H1 (cell line): ENCODE data around the gene CAMSAP1. TPM values are rescaled to one million over a fixed set of nuclear protein-coding genes. Genes with fewer than 3 reads are reported as not detected.

Source experiments
- CTCF ChIA-PET: fragments of 300-600 bp; sonication (Branson Sonifier 250); formaldehyde crosslinking; loops from one replicate; lab custom pipeline; 2021; ENCODE audit not compliant: partially characterized antibody; lab: Charles Lee
- POLR2A ChIA-PET: fragments of 300-600 bp; sonication (Branson Sonifier 250); formaldehyde crosslinking; loops from one replicate; lab custom pipeline; 2021; ENCODE audit warnings: inconsistent platforms; ENCODE audit not compliant: partially characterized antibody; lab: Charles Lee
- DNase-seq, 2 experiments: peaks; one replicate each; pipeline versions ENCODE4 v3.0.0 to v3.0.0-alpha.2; 2010 to 2022; ENCODE audit warnings: low spot score in 2 of 2, low read depth in 1 of 2, mixed read lengths in 1 of 2
- FAIRE-seq: peaks from 2 replicates; lab custom pipeline; 2011; peaks lifted over from hg19 to GRCh38; lab: Jason Lieb, UNC
- H2AFZ ChIP-seq: 2 replicates; pipeline ENCODE4 v1.8.1; 2012; ENCODE audit warnings: low read length, inconsistent platforms
- H2AK5ac ChIP-seq: 2 replicates; pipeline ENCODE4 v1.6.1; 2013; ENCODE audit warnings: low read depth, low read length
- H2BK120ac ChIP-seq: replicated peaks from 2 replicates; pipeline ENCODE3; 2013; ENCODE audit warnings: low read depth, low read length, inconsistent platforms
- H2BK12ac ChIP-seq: 2 replicates; pipeline ENCODE4 v1.6.1; 2013; ENCODE audit warnings: low read depth, low read length
- H2BK15ac ChIP-seq: 2 replicates; pipeline ENCODE4 v1.6.1; 2013; ENCODE audit warnings: low read length
- H2BK20ac ChIP-seq: 2 replicates; pipeline ENCODE4 v1.6.1; 2013; ENCODE audit warnings: low read length
- H2BK5ac ChIP-seq: 2 replicates; pipeline ENCODE4 v1.6.1; 2013; ENCODE audit warnings: low read depth, low read length
- H3K14ac ChIP-seq: 2 replicates; pipeline ENCODE4 v1.6.1; 2013; ENCODE audit warnings: inconsistent platforms; ENCODE audit not compliant: insufficient read length
- H3K18ac ChIP-seq: 2 replicates; pipeline ENCODE4 v1.6.1; 2013; ENCODE audit warnings: low read length; ENCODE audit errors: extremely low read depth
- H3K23ac ChIP-seq: 2 replicates; pipeline ENCODE4 v1.6.1; 2013; ENCODE audit warnings: inconsistent platforms; ENCODE audit not compliant: insufficient read length
- H3K23me2 ChIP-seq: 2 replicates; pipeline ENCODE4 v1.6.1; 2013; ENCODE audit warnings: low read depth, low read length
- H3K27ac ChIP-seq: 2 replicates; pipeline ENCODE4 v1.6.1; 2011; ENCODE audit warnings: low read depth, low read length, inconsistent platforms
- H3K27me3 ChIP-seq, 4 experiments: replicated peaks in 1 of 4; 1 replicate in 1 of 4; 2 replicates in 3 of 4; pipeline versions ENCODE4 v1.6.1 to v1.8.1; 2011 to 2013; ENCODE audit warnings: low read length in 3 of 4, mild to moderate bottlenecking in 3 of 4, inconsistent platforms in 2 of 4, mixed read lengths in 2 of 4, moderate library complexity in 1 of 4; ENCODE audit not compliant: control insufficient read depth in 3 of 4, insufficient read depth in 3 of 4; ENCODE audit errors: extremely low read depth in 1 of 4
- H3K36me3 ChIP-seq, 4 experiments: 2 replicates each; pipeline versions ENCODE4 v1.6.1 to v1.8.1; 2011 to 2013; ENCODE audit warnings: mild to moderate bottlenecking in 4 of 4, low read length in 3 of 4, moderate library complexity in 2 of 4, control low read depth in 1 of 4, inconsistent platforms in 1 of 4; ENCODE audit not compliant: insufficient read depth in 4 of 4, control insufficient read depth in 2 of 4
- H3K4ac ChIP-seq: replicated peaks from 2 replicates; pipeline ENCODE3; 2013; ENCODE audit warnings: low read length, low read depth, mixed read lengths, inconsistent platforms; ENCODE audit not compliant: insufficient read length
- H3K4me1 ChIP-seq, 4 experiments: replicated peaks in 1 of 4; 1 replicate in 1 of 4; 2 replicates in 3 of 4; pipeline versions ENCODE4 v1.6.1 to v1.8.1; 2011 to 2013; ENCODE audit warnings: low read length in 3 of 4, inconsistent platforms in 2 of 4, mixed read lengths in 1 of 4; ENCODE audit not compliant: insufficient read depth in 4 of 4, control insufficient read depth in 3 of 4
- H3K4me2 ChIP-seq, 2 experiments: 2 replicates each; pipeline versions ENCODE4 v1.6.1 to v1.8.1; 2011 to 2013; ENCODE audit warnings: low read depth in 2 of 2, low read length in 2 of 2, control low read depth in 1 of 2, inconsistent platforms in 1 of 2, mild to moderate bottlenecking in 1 of 2; ENCODE audit not compliant: insufficient read depth in 1 of 2
- H3K4me3 ChIP-seq, 4 experiments: fragments of 200-600, 300-600 bp in 1 of 4; sonication (generic), shearing (Covaris generic), sonication (Bioruptor Twin) in 1 of 4; 2 replicates each; pipeline versions ENCODE4 v1.5.1 to v1.8.1; 2011 to 2016; ENCODE audit warnings: low read length in 4 of 4, low read depth in 3 of 4, control low read depth in 2 of 4, inconsistent platforms in 2 of 4, mild to moderate bottlenecking in 2 of 4, mixed read lengths in 1 of 4, moderate library complexity in 1 of 4; ENCODE audit not compliant: insufficient read depth in 2 of 4; ENCODE audit errors: extremely low read depth in 1 of 4
- H3K56ac ChIP-seq: replicated peaks from 2 replicates; pipeline ENCODE3; 2013; ENCODE audit warnings: low read depth, mild to moderate bottlenecking, mixed read lengths, low read length, inconsistent platforms; ENCODE audit not compliant: insufficient read length
- H3K79me1 ChIP-seq: 2 replicates; pipeline ENCODE4 v1.6.1; 2013; ENCODE audit warnings: low read depth, low read length, control low read depth
- H3K79me2 ChIP-seq, 2 experiments: 2 replicates each; pipeline versions ENCODE4 v1.6.1 to v1.8.1; 2012 to 2013; ENCODE audit warnings: low read length in 2 of 2, mild to moderate bottlenecking in 2 of 2, inconsistent platforms in 1 of 2; ENCODE audit not compliant: insufficient read depth in 2 of 2, control insufficient read depth in 1 of 2
- H3K9ac ChIP-seq, 4 experiments: replicated peaks in 1 of 4; 1 replicate in 1 of 4; 2 replicates in 3 of 4; pipeline versions ENCODE4 v1.6.1 to v1.8.1; 2011 to 2013; ENCODE audit warnings: low read depth in 3 of 4, low read length in 3 of 4, control low read depth in 2 of 4, mild to moderate bottlenecking in 2 of 4, moderate library complexity in 2 of 4, inconsistent platforms in 1 of 4; ENCODE audit errors: extremely low read depth in 1 of 4
- H3K9me3 ChIP-seq, 2 experiments: 2 replicates each; pipeline versions ENCODE4 v1.6.1 to v1.8.1; 2012 to 2013; ENCODE audit warnings: mild to moderate bottlenecking in 2 of 2, moderate library complexity in 2 of 2, control low read depth in 1 of 2, inconsistent platforms in 1 of 2, low read depth in 1 of 2, low read length in 1 of 2, mixed read lengths in 1 of 2; ENCODE audit not compliant: insufficient read depth in 2 of 2
- H4K20me1 ChIP-seq, 2 experiments: replicated peaks in 1 of 2; 2 replicates each; pipeline versions ENCODE3 to v1.8.1; 2011 to 2013; ENCODE audit warnings: inconsistent platforms in 2 of 2, low read length in 2 of 2, mild to moderate bottlenecking in 1 of 2; ENCODE audit not compliant: insufficient read depth in 2 of 2, control insufficient read depth in 1 of 2
- H4K5ac ChIP-seq: 2 replicates; pipeline ENCODE4 v1.6.1; 2013; ENCODE audit warnings: low read length, low read depth, mixed read lengths, inconsistent platforms; ENCODE audit not compliant: insufficient read length
- H4K8ac ChIP-seq: 2 replicates; pipeline ENCODE4 v1.8.0; 2013; ENCODE audit warnings: mild to moderate bottlenecking, moderate library complexity, low read length, inconsistent platforms; ENCODE audit not compliant: insufficient read depth; ENCODE audit errors: extremely low read depth
- H4K91ac ChIP-seq: replicated peaks from 2 replicates; pipeline ENCODE3; 2013; ENCODE audit warnings: low read length, mixed read lengths, inconsistent platforms; ENCODE audit not compliant: insufficient read length
- ASH2L ChIP-seq: fragments of 200-600, 300-600 bp; sonication (generic); IDR thresholded peaks from one replicate; pipeline ENCODE4 v1.7.1; 2017; ENCODE audit warnings: low read length
- CHD1 ChIP-seq: IDR thresholded peaks from 2 replicates; pipeline ENCODE4 v1.6.1; 2012; ENCODE audit warnings: low read depth, low read length, improper control_type of control experiment
- HDAC6 ChIP-seq: IDR thresholded peaks from one replicate; pipeline ENCODE4 v1.7.1; 2012; ENCODE audit warnings: low read depth, mild to moderate bottlenecking, inconsistent platforms, low read length, moderate library complexity
- KDM1A ChIP-seq: fragments of 200-600, 300-600 bp; sonication (generic); IDR thresholded peaks from 2 replicates; pipeline ENCODE4 v1.7.1; 2016; ENCODE audit warnings: mild to moderate bottlenecking, low read length, borderline replicate concordance
- KDM5A ChIP-seq: fragments of 200-600 bp; IDR thresholded peaks from 2 replicates; pipeline ENCODE4 v1.7.1; 2012; ENCODE audit warnings: mild to moderate bottlenecking, low read length, inconsistent platforms, mixed read lengths
- POLR2A ChIP-seq, 2 experiments: IDR thresholded peaks; 1 replicate in 1 of 2; 2 replicates in 1 of 2; pipeline ENCODE4 v1.6.1; 2011; ENCODE audit warnings: low read depth in 2 of 2, low read length in 2 of 2, mild to moderate bottlenecking in 2 of 2; ENCODE audit errors: control extremely low read depth in 1 of 2
- RBBP5 ChIP-seq: IDR thresholded peaks from 2 replicates; pipeline ENCODE4 v1.7.1; 2012; ENCODE audit warnings: low read depth, mild to moderate bottlenecking, inconsistent platforms, low read length, moderate library complexity, borderline replicate concordance
- TBP ChIP-seq: IDR thresholded peaks from 2 replicates; pipeline ENCODE4 v1.6.1; 2011; ENCODE audit warnings: low read depth, low read length, improper control_type of control experiment
- WGBS, 2 experiments: shearing (Covaris generic) in 1 of 2; methylation state at CpG; one replicate each; pipeline versions ENCODE4 v1.1.6 to v1.1.7; 2013 to 2015; ENCODE audit warnings: low lambda C conversion rate in 2 of 2, mixed read lengths in 2 of 2, inconsistent platforms in 1 of 2, low coverage in 1 of 2, missing lambda C conversion rate in 1 of 2; ENCODE audit not compliant: insufficient replicate concordance in 2 of 2, insufficient coverage in 1 of 2, insufficient read length in 1 of 2; ENCODE audit errors: extremely low coverage in 1 of 2, missing lambda C conversion rate in 1 of 2; 5-methylcytosine and 5-hydroxymethylcytosine counted together
- polyA plus RNA-seq, 7 experiments: library from polyadenylated mRNA; depleted of rRNA in 3 of 7; stranded (reverse) in 5 of 7; unstranded in 2 of 7; fragments of >200 nt in 5 of 7; fragments of 200-250 nt in 2 of 7; gene quantifications; 1 replicate in 5 of 7; 2 replicates in 1 of 7; 4 replicates in 1 of 7; pipeline versions ENCODE4 v1.2.1 to v1.2.3, GENCODE V29; 2011 to 2013; ENCODE audit warnings: missing spikeins in 2 of 7, mixed read lengths in 2 of 7
- total RNA-seq: library from RNA; stranded (reverse); fragmentation: NEBNext Ultra II Directional; extraction: Animal tissue kit (Norgen Biotek cat#: 25700); gene quantifications from 2 replicates; pipeline ENCODE4 v1.2.1, GENCODE V29; 2021

CAMSAP1 gene
- total and polyA plus RNA-seq, 2 of the 8 experiments (the other 6 are each of a cell fraction or from before 2014, with no cell fraction given), result 13.4 to 44.0 TPM

DNA sequence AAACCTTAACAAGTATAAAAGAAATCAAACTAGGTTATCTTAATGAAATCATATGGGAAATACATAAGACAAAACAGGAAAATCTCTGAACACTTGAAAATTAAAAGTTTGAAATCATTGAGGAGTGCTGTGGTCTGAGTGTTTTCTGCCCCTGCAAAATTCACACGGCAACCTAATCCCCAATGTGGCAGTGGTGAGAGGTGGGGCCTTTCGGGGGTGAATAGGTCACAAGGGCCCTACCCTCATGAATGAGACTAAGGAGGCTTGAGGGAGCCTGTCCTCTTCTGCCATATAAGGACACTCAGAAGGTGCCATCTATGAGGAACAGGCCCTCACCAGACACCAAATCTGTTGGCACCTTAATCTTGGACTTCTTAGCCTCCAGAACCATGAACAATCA lies 10.7 kb downstream of the CAMSAP1 start:
- Histone ChIP-seq H3K23ac (no peak overlapping the region), H2BK12ac (no peak overlapping the region), H3K79me1 (peaks cover 14% of the 10 kb centered on the region), H4K8ac (no peak overlapping the region), H3K4me2 (no peak overlapping the region), H3K18ac (no peak overlapping the region), H3K4me3 (no peak overlapping the region)
- DNase-seq, result no peak
- POLR2A ChIA-PET, result interaction anchor here (0.9 to 1.5 kb wide), 2 partner anchors 12 to 14 kb away, joined by 3 read pairs; no protein-coding TSS in a partner anchor
- 80% methylated on average over 2 of the region's 2 CpGs; no CpG with 5 or more reads in 1 of the 2 experiments for WGBS, 2 experiments
- TF ChIP-seq TBP, result no peak
- no peak for TF ChIP-seq KDM1A
- no peak for TF ChIP-seq CHD1
- TF ChIP-seq HDAC6, result no peak
- no peak for TF ChIP-seq ASH2L
- no peak for TF ChIP-seq RBBP5
- TF ChIP-seq KDM5A, result no peak
- TF ChIP-seq POLR2A (IDR thresholded peaks at IDR 0.05; ENCODE audit: control extremely low read depth in 1 of 2, low read depth in 2 of 2, low read length in 2 of 2), result no peak
- TF ChIP-seq, all 59 proteins: peak for 0
- CTCF ChIA-PET, result no interaction called here
- Histone ChIP-seq H3K4me1 (peaks cover 0 to 10% (median 7%) of the 10 kb centered on the region in 4 experiments; a peak in 6 of 7 replicates), H3K27ac (no peak overlapping the region), H2BK20ac (no peak overlapping the region), H3K56ac (no peak overlapping the region), H3K9ac (no peak overlapping the region), H3K9me3 (no peaks in the 10 kb centered on the region), H4K5ac (no peak overlapping the region), H2AFZ (no peak overlapping the region), H4K91ac (no peak overlapping the region), H3K79me2 (peaks cover 57 to 100% of the 10 kb centered on the region in 2 experiments), H2BK5ac (no peak overlapping the region), H4K20me1 (peaks cover 17 to 25% of the 10 kb centered on the region in 2 experiments), H3K4ac (no peak overlapping the region), H2AK5ac (no peak overlapping the region), H3K36me3 (no peaks in the 10 kb centered on the region; a peak in 1 of 8 replicates), H2BK15ac (no peak overlapping the region), H3K14ac (no peak overlapping the region), H3K23me2 (no peaks in the 10 kb centered on the region), H2BK120ac (no peak overlapping the region), H3K27me3 (no peaks in the 10 kb centered on the region)
- FAIRE-seq, result no peak
